Inferior parietal cortex (tissue), 1 donor: Measurements from ENCODE around the gene ZNF48.

Experiments
- DNase-seq: peaks from one replicate; pipeline ENCODE4 v3.0.0-alpha.2; 2016; ENCODE audit errors: extremely low spot score

Gene ZNF48

GRCh38 chr16:30439720-30440348 is 44.6 kb downstream of the ZNF48 start:
- no peak for DNase-seq

DNA sequence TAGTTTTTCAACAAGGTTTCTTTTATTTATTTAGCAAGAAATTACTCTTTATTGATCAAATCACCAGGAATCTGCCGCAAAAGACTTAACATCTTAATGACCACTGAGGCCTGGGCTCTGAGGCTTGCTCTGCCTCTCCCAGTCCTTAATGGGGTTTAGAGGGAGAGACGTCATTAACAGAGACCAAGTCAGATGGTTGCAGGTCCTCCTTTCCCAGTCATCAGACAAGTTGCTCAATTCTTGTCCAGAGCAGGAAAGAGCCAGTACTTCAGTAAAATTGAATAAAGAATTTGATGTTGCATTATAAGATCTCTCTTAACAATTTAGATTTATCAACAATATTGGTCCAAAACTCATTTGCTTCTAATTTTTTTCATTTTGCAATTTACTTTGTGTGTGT is 48.4 kb downstream of the ZNF48 start:
- no peak for DNase-seq

GRCh38 chr16:30444231-30445148 is 49.3 kb downstream of the ZNF48 start:
- DNase-seq, result no peak

- DNase-seq, result no peak
Measured at GRCh38 chr16:30445149-30445407, 49.9 kb downstream of the ZNF48 start.

DNA sequence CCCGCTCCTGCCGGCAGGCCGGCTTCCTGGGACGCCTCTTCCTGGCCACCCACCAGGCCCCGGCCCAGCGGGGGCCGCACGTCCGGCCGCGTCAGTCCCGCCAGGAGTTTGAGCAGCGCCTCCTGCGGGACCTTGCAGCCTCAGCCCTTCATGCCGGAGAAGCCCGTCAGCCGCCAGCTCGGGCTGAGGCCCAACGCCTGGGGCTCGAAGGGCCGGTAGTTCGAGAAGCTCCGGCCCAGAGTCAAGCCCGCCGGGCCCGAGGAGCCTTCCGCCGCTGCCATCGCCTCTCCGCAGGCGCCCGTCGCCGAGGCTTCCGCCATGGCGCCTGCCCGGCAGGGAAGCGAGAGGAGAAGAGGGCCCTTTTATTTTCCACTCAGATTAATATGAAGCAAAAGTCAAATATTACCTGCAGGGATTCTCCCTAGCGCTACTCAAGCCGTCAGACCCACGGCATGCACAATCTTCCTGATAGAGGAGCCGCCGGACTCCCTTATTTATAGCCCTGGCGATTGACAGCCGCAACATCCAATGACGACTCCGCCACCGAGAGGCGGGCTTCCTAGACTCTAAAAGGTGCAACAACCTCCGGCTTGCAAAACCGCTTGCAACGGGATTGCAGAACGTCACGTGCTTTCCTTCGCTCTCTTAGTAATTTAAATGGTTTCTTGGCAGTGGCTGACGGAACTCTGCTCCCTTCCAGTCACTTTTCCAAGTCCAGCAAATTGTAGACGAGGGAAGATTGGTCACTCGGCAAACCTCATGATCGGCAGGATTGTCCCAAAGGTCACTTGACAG is 50.4 kb downstream of the ZNF48 start, which contains the start of gene SEPHS2:
TSS of gene SEPHS2 (minus strand) at position 467 of the 795 bp plus-strand sequence. CDS start at position 320, 147 bp downstream.
- peak; percentile 98 for DNase-seq

GRCh38 chr16:30446203-30446595 is 51.0 kb downstream of the ZNF48 start:
- no peak for DNase-seq

DNA sequence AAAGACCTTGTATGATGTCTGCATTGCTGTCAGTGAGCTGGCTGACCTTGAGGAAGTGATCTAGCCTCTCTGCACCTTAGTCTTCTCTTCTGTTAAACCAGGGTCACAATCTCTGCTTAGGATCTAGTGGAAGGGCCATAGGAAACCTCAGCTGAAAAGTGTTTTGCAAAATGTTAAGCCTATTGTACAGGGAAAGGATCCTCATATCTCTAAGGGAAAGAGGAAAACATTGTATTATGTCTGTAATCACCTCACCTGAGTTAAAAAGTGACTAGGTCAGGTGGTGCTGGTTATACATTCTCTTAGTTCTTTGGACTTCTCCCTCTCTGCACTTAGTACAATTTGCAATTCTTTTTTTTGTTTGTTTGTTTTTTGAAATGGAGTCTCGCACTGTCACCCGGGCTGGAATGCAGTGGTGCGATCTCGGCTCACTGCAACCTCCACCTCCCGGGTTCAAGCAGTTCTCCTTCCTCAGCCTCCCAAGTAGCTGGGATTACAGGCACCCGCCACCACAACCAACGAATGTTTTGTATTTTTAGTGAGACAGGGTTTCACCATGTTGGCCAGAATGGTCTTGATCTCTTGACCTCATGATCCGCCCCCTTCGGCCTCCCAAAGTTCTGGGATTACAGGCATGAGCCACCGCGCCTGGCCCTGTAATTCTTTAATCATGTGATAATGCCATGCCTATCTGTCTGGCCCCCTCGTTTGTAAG is 52.4 kb downstream of the ZNF48 start:
- DNase-seq, result no peak

DNA sequence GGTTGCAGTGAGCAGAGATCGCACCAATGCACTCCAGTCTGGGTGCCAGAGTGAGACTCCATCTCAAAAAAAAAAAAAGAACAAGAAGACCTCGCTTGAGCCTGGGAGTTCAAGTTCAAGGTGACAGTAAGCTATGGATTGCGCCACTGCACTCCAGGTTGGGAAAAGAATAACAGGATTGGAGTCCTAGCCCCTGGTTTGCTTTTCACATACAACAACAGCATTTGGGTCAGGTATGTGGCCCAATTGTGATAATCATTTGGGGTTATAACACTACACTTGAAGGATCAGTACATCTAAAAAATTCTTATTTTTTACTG is 53.9 kb downstream of the ZNF48 start:
- DNase-seq, result no peak
